Measurements from ENCODE around the gene ZAR1.
"Not testable (repeated sequence)": the region's sequence is repeated elsewhere in the genome, so short reads cannot be mapped to it uniquely, and the experiment has no call there.

ZAR1 gene, protein sequence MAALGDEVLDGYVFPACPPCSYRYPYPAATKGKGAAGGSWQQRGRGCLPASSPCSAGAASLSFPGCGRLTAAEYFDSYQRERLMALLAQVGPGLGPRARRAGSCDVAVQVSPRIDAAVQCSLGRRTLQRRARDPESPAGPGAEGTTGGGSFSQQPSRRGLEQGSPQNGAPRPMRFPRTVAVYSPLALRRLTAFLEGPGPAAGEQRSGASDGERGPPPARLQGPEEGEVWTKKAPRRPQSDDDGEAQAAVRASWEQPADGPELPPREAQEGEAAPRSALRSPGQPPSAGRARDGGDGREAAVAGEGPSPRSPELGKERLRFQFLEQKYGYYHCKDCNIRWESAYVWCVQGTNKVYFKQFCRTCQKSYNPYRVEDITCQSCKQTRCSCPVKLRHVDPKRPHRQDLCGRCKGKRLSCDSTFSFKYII

DNA sequence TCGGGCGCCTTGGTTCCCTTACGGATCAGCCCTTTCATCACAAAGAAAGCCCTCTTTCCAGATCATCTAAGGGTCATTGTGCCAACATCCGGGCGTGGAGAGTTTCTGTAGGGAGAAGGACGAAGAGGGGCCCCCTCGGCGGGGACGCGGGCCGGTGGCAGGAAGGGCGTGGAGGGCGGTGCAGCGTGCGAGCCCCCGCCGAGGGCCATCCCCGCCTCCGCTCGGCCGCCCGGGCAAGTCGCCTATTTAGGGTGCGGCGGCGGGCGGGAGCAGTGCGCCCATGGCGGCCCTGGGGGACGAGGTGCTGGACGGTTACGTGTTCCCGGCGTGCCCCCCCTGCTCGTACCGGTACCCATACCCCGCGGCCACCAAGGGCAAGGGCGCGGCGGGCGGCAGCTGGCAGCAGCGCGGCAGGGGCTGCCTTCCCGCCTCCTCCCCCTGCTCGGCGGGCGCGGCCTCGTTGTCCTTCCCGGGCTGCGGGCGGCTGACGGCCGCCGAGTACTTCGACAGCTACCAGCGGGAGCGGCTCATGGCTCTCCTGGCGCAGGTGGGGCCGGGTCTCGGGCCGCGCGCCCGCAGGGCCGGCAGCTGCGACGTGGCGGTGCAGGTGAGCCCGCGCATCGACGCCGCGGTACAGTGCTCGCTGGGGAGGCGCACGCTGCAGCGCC is at the start of gene ZAR1:
Gene ZAR1 (plus strand): TSS at position 241 of the 668 bp plus-strand sequence. CDS start 40 bp downstream, at position 281.
- TF ChIP-seq, protein P1, sequence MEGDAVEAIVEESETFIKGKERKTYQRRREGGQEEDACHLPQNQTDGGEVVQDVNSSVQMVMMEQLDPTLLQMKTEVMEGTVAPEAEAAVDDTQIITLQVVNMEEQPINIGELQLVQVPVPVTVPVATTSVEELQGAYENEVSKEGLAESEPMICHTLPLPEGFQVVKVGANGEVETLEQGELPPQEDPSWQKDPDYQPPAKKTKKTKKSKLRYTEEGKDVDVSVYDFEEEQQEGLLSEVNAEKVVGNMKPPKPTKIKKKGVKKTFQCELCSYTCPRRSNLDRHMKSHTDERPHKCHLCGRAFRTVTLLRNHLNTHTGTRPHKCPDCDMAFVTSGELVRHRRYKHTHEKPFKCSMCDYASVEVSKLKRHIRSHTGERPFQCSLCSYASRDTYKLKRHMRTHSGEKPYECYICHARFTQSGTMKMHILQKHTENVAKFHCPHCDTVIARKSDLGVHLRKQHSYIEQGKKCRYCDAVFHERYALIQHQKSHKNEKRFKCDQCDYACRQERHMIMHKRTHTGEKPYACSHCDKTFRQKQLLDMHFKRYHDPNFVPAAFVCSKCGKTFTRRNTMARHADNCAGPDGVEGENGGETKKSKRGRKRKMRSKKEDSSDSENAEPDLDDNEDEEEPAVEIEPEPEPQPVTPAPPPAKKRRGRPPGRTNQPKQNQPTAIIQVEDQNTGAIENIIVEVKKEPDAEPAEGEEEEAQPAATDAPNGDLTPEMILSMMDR (IDR thresholded peaks at IDR 0.05; ENCODE audit: extremely low read depth, missing control alignments), result no peak
- DNase-seq (ENCODE audit: low spot score), result peak; percentile 59

DNA sequence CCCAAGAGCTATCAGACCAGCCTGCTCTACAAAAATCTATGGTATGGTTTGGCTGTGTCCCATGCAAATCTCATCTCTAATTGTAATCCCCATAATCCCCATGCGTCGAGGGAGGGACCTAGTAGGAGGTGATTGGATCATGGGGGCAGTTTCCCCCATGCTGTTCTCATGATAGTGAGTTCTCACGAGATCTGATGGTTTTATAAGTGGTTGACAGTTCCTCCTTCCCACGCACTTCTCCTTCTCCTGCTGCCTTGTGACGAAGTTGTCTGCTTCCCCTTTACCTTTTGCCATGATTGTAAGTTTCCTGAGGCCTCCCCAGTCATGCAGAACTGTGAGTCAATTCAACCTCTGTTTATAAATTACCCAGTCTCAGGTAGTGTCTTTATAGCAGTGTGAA is 49.1 kb upstream of the ZAR1 start:
- DNase-seq (ENCODE audit: low spot score), result not testable (repeated sequence)

DNA sequence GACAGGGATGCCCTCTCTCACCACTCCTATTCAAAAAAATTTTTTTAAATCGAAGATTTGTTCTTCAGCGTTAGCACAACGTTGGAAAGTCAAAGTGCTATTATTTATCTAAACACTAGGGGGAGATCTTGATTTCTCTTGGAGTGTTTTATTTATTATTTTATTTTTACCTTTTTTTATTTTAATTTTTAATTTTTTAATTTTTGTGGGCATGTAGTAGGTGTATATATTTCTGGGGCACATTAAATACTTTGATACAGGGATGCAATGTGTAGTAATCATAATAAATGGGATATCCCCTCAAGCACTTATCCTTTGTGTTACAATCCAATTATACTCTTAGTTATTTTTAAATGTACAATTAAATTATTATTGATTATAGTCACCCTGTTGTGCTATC is 44.3 kb upstream of the ZAR1 start:
- TF ChIP-seq, protein P1 (IDR thresholded peaks at IDR 0.05; ENCODE audit: extremely low read depth, missing control alignments), result peak; percentile 13
- DNase-seq (ENCODE audit: low spot score), result no peak

DNA sequence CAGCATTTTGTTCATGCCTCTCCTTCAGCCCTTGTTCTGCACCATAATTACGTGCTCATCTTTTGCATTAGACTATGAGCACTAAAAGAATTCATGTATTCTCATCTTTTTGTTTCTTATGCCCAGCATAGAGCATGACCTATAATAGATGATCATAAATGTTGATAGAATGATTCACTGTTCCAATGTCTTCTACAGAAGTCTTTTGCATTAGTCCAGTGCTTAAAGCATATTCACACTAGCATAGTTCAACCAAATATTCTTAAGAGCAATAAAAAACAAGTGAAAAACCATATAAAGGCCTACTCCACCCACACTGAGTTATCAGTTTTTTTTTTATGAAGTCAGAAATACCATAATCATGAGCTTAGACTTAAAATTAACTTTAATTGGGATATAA is 43.4 kb upstream of the ZAR1 start:
- TF ChIP-seq, protein P1 (IDR thresholded peaks at IDR 0.05; ENCODE audit: extremely low read depth, missing control alignments), result no peak

DNA sequence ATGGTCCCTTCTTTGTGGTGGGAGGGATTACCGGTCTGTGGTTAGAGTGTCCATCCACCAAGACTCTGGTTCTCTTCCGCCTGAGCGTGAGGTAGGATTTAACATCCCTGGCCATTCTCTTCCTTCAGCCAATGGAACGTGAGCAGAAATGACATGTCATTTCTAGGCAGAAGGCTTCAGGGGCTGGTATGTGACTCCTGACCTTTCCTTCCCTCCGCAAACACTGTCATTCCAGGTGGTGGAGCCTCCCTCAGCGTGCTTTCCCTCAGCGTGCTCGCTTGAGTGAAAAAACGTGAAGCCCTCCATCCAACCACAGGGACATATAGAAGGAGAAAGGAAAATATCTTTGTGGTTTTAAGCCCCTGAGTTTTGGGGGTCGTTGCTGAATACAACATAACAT is 40.9 kb upstream of the ZAR1 start:
- DNase-seq (ENCODE audit: low spot score), result no peak
- TF ChIP-seq, protein P1 (IDR thresholded peaks at IDR 0.05; ENCODE audit: extremely low read depth, missing control alignments), result no peak

More for the DNA sequence above, 43.4 kb upstream of the ZAR1 start:
- no peak for DNase-seq (ENCODE audit: low spot score)

DNA sequence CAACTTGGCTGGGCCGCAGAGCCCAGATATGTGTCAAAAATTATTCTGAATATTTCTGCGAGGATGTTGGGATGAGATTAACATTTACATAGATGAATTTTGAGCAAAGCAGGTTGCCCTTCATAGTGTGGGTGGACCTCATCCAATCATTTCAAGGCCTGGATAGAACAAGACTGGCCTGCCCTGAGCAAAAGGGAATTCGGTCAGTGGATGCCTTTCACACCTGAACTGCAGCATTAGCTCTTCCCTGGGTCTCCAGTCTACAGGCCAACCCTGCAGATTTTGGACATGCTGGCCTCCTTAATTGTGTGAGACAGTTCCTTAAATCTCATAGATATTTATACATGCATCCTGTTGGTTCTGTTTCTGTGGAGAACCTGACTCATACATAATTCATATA is 39.3 kb upstream of the ZAR1 start:
- TF ChIP-seq, protein P1 (IDR thresholded peaks at IDR 0.05; ENCODE audit: extremely low read depth, missing control alignments), result no peak
- DNase-seq (ENCODE audit: low spot score), result no peak

DNA sequence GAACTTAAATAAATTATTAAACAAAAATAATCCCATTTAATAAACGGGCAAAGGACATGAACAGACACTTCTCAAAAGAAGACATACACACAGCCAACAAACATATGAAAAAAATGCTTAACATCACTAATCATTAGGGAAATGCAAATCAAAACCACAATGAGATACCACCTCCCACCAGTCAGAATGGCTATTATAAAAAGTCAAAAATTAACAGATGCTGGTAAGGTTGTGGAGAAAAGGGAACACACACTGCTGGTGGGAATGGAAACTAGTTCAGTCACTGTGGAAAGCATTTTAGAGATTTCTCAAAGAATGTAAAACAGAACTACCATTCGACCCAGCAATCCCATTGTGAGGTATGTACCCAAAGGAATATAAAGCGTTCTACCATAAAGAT is 38.4 kb upstream of the ZAR1 start:
- DNase-seq (ENCODE audit: low spot score), result not testable (repeated sequence)

DNA sequence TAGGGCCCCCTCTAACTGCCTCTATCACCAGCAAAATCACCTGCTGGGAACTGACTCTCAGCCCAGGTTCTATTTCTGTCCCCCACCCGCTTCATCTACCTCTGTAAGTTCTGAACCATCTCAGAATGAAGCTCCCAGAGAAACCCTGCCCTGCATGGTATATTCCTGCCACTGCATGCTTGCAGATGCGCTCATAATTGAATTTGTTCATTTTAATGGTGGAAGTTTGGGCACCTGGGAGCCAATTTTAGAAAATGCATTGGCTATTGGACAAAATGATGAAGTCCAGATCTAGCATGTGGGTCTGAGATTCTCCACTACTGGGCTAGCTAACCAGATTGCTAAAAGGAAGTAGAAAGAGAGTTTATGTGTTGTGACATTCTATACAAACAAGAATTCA is 35.5 kb upstream of the ZAR1 start:
- no peak for DNase-seq (ENCODE audit: low spot score)
- TF ChIP-seq, protein P1 (IDR thresholded peaks at IDR 0.05; ENCODE audit: extremely low read depth, missing control alignments), result no peak

All from GM20000 (cell line).